ENCODE measurements around the gene GRIK5.
"Not testable (repeated sequence)": the region's sequence is repeated elsewhere in the genome, so short reads cannot be mapped to it uniquely, and the experiment has no call there.

The GRIK5 gene

DNA sequence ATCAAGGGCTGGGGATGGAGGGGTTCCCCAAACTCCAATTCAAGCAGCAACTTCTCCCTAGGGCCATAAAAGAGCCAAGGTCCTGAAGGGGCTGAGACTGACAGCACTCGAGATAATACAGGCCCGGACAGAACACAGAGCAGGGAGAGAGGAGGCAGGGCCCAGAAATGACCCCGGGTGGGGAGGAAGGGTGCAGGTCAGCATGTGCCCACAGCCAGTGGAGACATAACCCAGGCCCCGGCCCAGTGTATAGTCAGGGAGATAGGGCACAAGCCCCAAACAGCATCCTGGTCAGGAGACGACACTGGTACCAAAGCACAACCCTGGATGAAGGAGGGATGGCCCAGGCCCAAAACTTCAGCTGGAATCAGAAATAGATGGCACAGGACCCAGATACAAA is 47.4 kb downstream of the GRIK5 start:
- Histone ChIP-seq H3K27me3 (ENCODE audit: control insufficient read depth in 1 of 2, insufficient read depth in 2 of 2, low read length in 2 of 2) (no peaks in the 10 kb centered on the region), H3K36me3 (ENCODE audit: insufficient read depth, low read length) (peaks cover 18% of the 10 kb centered on the region), H3K4me1 (ENCODE audit: insufficient read depth, low read length) (peaks cover 18% of the 10 kb centered on the region), H3K27ac (ENCODE audit: low read depth, low read length) (no peak overlapping the region), H3K9ac (ENCODE audit: low read length) (no peak overlapping the region), H3K4me3 (ENCODE audit: low read depth in 1 of 2, low read length in 2 of 2) (no peak overlapping the region), H3K9me3 (ENCODE audit: low read length) (no peaks in the 10 kb centered on the region)

DNA sequence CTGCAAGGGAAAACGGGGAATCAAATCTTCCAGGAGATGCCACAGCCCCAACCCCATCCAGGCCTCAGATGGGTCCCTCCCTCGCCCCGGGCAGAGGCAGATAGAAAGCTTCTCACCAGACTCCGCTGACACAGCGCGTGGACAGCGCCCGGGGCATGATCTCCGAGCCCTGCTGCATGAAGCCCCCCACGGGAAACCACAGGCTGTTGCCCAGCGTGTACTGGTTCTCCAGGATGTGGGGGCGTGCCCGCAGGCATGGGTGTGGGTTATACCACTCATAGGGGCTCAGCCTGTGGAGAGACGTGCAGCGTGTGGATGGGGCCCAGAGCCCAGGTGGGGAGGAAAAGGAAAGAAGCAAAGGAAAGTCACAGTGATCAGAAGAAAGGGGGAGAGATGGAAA is 48.8 kb downstream of the GRIK5 start:
- Histone ChIP-seq H3K4me1 (ENCODE audit: insufficient read depth, low read length) (peaks cover 18% of the 10 kb centered on the region), H3K4me3 (ENCODE audit: low read depth in 1 of 2, low read length in 2 of 2) (no peak overlapping the region), H3K9me3 (ENCODE audit: low read length) (no peaks in the 10 kb centered on the region), H3K9ac (ENCODE audit: low read length) (no peak overlapping the region), H3K36me3 (ENCODE audit: insufficient read depth, low read length) (peaks cover 18% of the 10 kb centered on the region), H3K27me3 (ENCODE audit: control insufficient read depth in 1 of 2, insufficient read depth in 2 of 2, low read length in 2 of 2) (no peaks in the 10 kb centered on the region), H3K27ac (ENCODE audit: low read depth, low read length) (no peak overlapping the region)

DNA sequence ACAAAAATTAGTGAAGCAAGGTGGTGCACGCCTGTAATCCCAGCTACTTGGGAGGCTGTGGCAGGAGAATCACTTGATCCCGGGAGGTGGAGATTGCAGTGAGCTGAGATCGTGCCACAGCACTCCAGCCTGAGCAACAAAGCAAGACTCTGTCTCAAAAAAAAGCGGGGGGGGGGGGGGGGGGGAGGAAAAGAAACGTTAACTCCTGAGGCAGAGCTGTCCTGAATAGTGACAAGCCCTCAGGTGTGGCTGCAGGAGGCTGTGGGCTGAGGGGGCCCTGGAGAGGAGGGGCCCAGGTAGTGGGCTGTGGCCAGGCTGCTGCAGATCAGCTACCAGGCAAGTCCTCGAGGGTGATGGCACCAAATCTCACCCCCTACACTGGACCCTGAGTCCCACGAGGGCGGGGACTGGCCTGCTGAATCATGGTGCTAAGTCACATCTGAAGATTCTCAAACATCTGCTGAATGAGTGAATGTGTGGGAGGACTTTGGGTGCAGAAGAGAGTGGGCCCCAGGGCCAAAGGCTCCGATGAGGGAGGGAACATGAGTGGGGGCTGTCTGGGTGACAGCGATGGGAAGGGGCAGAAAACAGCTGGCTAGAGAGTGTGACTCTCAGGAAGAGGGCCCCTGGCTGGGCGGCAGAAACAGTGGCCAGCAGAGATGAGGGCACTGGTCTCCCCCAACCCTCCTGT is 51.4 kb downstream of the GRIK5 start:
- H3K9ac ChIP-seq (ENCODE audit: low read length): no peak overlapping the region
- H3K27me3 ChIP-seq (ENCODE audit: control insufficient read depth in 1 of 2, insufficient read depth in 2 of 2, low read length in 2 of 2): no peaks in the 10 kb centered on the region
- peaks cover 18% of the 10 kb centered on the region for H3K36me3 ChIP-seq (ENCODE audit: insufficient read depth, low read length)
- H3K27ac ChIP-seq (ENCODE audit: low read depth, low read length): no peak overlapping the region
- H3K4me3 ChIP-seq (ENCODE audit: low read depth in 1 of 2, low read length in 2 of 2): no peak overlapping the region
- no peaks in the 10 kb centered on the region for H3K4me1 ChIP-seq (ENCODE audit: insufficient read depth, low read length)
- H3K9me3 ChIP-seq (ENCODE audit: low read length): no peaks in the 10 kb centered on the region

DNA sequence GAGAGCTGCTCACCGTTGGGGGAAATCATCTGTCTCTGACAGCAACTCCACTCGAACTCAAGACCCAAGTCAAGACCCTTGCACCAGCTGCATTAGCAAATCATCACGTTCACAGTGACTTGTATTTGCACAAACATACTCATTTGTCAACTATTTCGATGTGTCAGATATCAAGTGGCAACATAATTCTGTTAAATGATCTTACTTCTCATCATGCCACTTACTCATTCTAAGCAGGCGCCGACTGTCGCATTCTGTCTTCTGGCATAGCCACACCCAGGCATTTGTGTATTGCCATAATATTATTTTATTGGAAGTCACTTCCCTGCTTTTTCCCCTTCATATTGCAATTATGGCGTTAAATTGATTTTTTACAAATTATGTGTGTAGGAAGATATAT is 53.0 kb downstream of the GRIK5 start:
- no peak overlapping the region for H3K9ac ChIP-seq (ENCODE audit: low read length)

DNA sequence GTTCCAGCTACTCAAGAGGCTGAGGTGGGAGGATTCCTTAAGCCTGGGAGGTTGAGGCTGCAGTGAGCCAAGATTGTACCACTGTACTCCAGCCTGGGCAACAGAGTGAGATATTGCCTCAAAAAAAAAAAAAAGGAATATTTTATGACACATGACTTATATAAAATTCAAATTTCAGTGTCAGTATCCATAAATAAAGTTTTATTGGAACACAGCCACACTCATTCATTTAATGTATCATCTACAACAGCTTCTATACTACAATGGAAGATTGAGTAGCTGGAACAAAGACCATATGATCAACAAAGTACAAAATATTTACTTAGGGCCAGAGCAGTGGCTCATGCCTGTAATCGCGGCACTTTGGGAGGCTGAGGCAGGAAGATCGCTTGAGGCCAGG is 57.3 kb downstream of the GRIK5 start:
- H3K4me3 ChIP-seq (ENCODE audit: low read depth in 1 of 2, low read length in 2 of 2); H3K36me3 ChIP-seq (ENCODE audit: insufficient read depth, low read length); H3K27ac ChIP-seq (ENCODE audit: low read depth, low read length); H3K4me1 ChIP-seq (ENCODE audit: insufficient read depth, low read length); H3K9ac ChIP-seq (ENCODE audit: low read length); H3K9me3 ChIP-seq (ENCODE audit: low read length); H3K27me3 ChIP-seq (ENCODE audit: control insufficient read depth in 1 of 2, insufficient read depth in 2 of 2, low read length in 2 of 2): not testable (repeated sequence)

More for the DNA sequence above, 53.0 kb downstream of the GRIK5 start:
- Histone ChIP-seq H3K27me3 (ENCODE audit: control insufficient read depth in 1 of 2, insufficient read depth in 2 of 2, low read length in 2 of 2) (no peaks in the 10 kb centered on the region), H3K4me3 (ENCODE audit: low read depth in 1 of 2, low read length in 2 of 2) (no peak overlapping the region), H3K36me3 (ENCODE audit: insufficient read depth, low read length) (peaks cover 13% of the 10 kb centered on the region), H3K9me3 (ENCODE audit: low read length) (no peaks in the 10 kb centered on the region), H3K4me1 (ENCODE audit: insufficient read depth, low read length) (no peaks in the 10 kb centered on the region), H3K27ac (ENCODE audit: low read depth, low read length) (no peak overlapping the region)

- H3K27ac ChIP-seq (ENCODE audit: low read depth, low read length): no peak overlapping the region
- H3K27me3 ChIP-seq (ENCODE audit: control insufficient read depth in 1 of 2, insufficient read depth in 2 of 2, low read length in 2 of 2): peaks cover 0 to 3% of the 10 kb centered on the region in 2 donors
- no peak overlapping the region for H3K9ac ChIP-seq (ENCODE audit: low read length)
- H3K36me3 ChIP-seq (ENCODE audit: insufficient read depth, low read length): peaks cover 13% of the 10 kb centered on the region
- H3K9me3 ChIP-seq (ENCODE audit: low read length): no peaks in the 10 kb centered on the region
- H3K4me3 ChIP-seq (ENCODE audit: low read depth in 1 of 2, low read length in 2 of 2): no peak overlapping the region
- H3K4me1 ChIP-seq (ENCODE audit: insufficient read depth, low read length): no peaks in the 10 kb centered on the region
Observed at GRCh38 chr19:42010245-42011126, 59.5 kb downstream of the GRIK5 start.

DNA sequence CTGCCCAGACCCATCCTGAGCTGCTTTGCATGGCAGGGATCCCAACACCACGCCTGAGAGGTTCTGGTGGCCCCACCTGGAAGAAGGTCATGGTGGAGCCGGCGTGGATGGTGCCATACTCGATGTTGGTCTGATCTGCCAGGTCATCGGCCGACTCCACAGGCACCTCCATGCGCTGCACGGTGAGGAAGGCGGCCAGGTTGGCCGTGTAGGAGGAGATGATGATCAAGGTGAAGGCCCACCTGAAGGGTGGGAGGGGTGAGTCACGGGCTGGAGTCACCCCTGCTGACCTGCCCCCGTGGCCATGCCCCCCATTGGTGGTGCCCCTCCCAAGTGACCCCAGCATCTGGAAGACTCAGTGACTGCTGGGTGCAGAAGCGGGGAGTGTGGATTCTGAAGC is 63.4 kb downstream of the GRIK5 start:
- no peak overlapping the region for H3K9ac ChIP-seq (ENCODE audit: low read length)
- no peaks in the 10 kb centered on the region for H3K4me1 ChIP-seq (ENCODE audit: insufficient read depth, low read length)
- peaks cover 17% of the 10 kb centered on the region for H3K36me3 ChIP-seq (ENCODE audit: insufficient read depth, low read length)
- H3K4me3 ChIP-seq (ENCODE audit: low read depth in 1 of 2, low read length in 2 of 2): no peak overlapping the region
- no peak overlapping the region for H3K27ac ChIP-seq (ENCODE audit: low read depth, low read length)
- no peaks in the 10 kb centered on the region for H3K9me3 ChIP-seq (ENCODE audit: low read length)
- peaks cover 0 to 12% of the 10 kb centered on the region in 2 donors for H3K27me3 ChIP-seq (ENCODE audit: control insufficient read depth in 1 of 2, insufficient read depth in 2 of 2, low read length in 2 of 2)

- no peak overlapping the region for H3K4me3 ChIP-seq (ENCODE audit: low read depth in 1 of 2, low read length in 2 of 2)
- H3K36me3 ChIP-seq (ENCODE audit: insufficient read depth, low read length): peaks cover 17% of the 10 kb centered on the region
- H3K27ac ChIP-seq (ENCODE audit: low read depth, low read length): no peak overlapping the region
- H3K9ac ChIP-seq (ENCODE audit: low read length): no peak overlapping the region
- H3K27me3 ChIP-seq (ENCODE audit: control insufficient read depth in 1 of 2, insufficient read depth in 2 of 2, low read length in 2 of 2): peaks cover 0 to 17% of the 10 kb centered on the region in 2 donors
- no peaks in the 10 kb centered on the region for H3K9me3 ChIP-seq (ENCODE audit: low read length)
- no peaks in the 10 kb centered on the region for H3K4me1 ChIP-seq (ENCODE audit: insufficient read depth, low read length)
Observed at GRCh38 chr19:42005504-42005903, 64.5 kb downstream of the GRIK5 start.

- Histone ChIP-seq H3K4me3 (ENCODE audit: low read depth in 1 of 2, low read length in 2 of 2) (no peak overlapping the region), H3K27ac (ENCODE audit: low read depth, low read length) (no peak overlapping the region), H3K36me3 (ENCODE audit: insufficient read depth, low read length) (peaks cover 17% of the 10 kb centered on the region), H3K9ac (ENCODE audit: low read length) (no peak overlapping the region), H3K27me3 (ENCODE audit: control insufficient read depth in 1 of 2, insufficient read depth in 2 of 2, low read length in 2 of 2) (peaks cover 7 to 29% of the 10 kb centered on the region in 2 donors), H3K4me1 (ENCODE audit: insufficient read depth, low read length) (no peaks in the 10 kb centered on the region), H3K9me3 (ENCODE audit: low read length) (no peaks in the 10 kb centered on the region)
Observed at GRCh38 chr19:42003506-42004294, 66.3 kb downstream of the GRIK5 start.

DNA sequence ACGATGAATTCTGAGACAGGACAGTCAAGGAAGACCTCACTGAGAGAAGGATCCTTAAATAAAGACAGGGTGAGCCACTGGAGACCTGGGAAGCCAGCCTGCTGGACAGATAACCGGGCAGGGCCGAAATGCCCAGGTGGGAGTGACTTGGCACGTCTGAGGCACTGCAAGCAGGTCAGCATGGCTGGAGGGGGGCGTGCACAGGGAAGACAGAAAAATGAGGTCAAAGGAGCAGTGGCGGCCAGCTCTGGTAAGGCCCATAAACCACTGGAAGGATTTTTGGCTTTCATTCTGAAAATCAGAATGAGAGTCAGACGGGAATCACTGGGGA is 70.2 kb downstream of the GRIK5 start:
- Histone ChIP-seq H3K27me3 (ENCODE audit: control insufficient read depth in 1 of 2, insufficient read depth in 2 of 2, low read length in 2 of 2) (peaks cover 31 to 56% of the 10 kb centered on the region in 2 donors), H3K27ac (ENCODE audit: low read depth, low read length) (no peak overlapping the region)

GRCh38 chr19:41999071-41999877 is 70.7 kb downstream of the GRIK5 start:
- Histone ChIP-seq H3K4me1 (ENCODE audit: insufficient read depth, low read length) (no peaks in the 10 kb centered on the region), H3K9ac (ENCODE audit: low read length) (no peak overlapping the region), H3K9me3 (ENCODE audit: low read length) (no peaks in the 10 kb centered on the region), H3K4me3 (ENCODE audit: low read depth in 1 of 2, low read length in 2 of 2) (no peak overlapping the region), H3K36me3 (ENCODE audit: insufficient read depth, low read length) (no peaks in the 10 kb centered on the region), H3K27me3 (ENCODE audit: control insufficient read depth in 1 of 2, insufficient read depth in 2 of 2, low read length in 2 of 2) (peaks cover 35 to 62% of the 10 kb centered on the region in 2 donors), H3K27ac (ENCODE audit: low read depth, low read length) (no peak overlapping the region)

More for the DNA sequence above, 70.2 kb downstream of the GRIK5 start:
- H3K9ac ChIP-seq (ENCODE audit: low read length): no peak overlapping the region
- H3K9me3 ChIP-seq (ENCODE audit: low read length): no peaks in the 10 kb centered on the region
- H3K4me1 ChIP-seq (ENCODE audit: insufficient read depth, low read length): no peaks in the 10 kb centered on the region
- H3K36me3 ChIP-seq (ENCODE audit: insufficient read depth, low read length): no peaks in the 10 kb centered on the region
- H3K4me3 ChIP-seq (ENCODE audit: low read depth in 1 of 2, low read length in 2 of 2): no peak overlapping the region
